ENCODE measurements around the gene FOXO6. TPM values are rescaled to one million over a fixed set of nuclear protein-coding genes. Genes with fewer than 3 reads are reported as not detected.
A peak's percentile ranks its signal among the peaks of the same experiment; 100 is the strongest.

The FOXO6 gene
- total RNA-seq, 1 donor from 2014 or later = 9.9 TPM

DNA sequence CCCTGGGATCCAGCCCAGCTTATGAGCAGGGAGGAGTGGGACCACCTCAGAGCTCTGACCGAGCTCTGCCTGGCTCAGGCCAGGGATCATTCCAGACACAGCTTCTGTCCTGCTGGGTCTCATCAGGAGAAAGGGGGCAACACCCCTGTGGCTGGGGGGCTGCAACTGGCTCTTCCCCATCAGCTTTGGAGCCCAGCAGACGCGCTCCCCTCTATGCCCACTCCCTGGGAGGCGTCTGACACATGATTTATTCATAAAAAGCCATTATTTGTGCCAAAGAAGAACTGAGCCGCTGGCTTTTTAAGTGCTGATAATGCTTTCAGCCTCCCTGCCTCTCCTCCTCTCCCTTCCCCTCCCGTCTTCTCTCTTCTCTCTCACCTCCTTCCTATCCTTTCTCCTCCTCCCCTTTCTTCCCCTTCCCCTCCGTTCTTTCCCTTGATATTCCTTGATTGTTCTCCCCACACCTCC lies 25.0 kb downstream of the FOXO6 start:
- no peak overlapping the region for H3K4me3 Mint-ChIP-seq
- H3K4me1 Mint-ChIP-seq (ENCODE audit: unreplicated experiment) = peaks cover 51% of the 10 kb centered on the region
- TF ChIP-seq, protein P1, sequence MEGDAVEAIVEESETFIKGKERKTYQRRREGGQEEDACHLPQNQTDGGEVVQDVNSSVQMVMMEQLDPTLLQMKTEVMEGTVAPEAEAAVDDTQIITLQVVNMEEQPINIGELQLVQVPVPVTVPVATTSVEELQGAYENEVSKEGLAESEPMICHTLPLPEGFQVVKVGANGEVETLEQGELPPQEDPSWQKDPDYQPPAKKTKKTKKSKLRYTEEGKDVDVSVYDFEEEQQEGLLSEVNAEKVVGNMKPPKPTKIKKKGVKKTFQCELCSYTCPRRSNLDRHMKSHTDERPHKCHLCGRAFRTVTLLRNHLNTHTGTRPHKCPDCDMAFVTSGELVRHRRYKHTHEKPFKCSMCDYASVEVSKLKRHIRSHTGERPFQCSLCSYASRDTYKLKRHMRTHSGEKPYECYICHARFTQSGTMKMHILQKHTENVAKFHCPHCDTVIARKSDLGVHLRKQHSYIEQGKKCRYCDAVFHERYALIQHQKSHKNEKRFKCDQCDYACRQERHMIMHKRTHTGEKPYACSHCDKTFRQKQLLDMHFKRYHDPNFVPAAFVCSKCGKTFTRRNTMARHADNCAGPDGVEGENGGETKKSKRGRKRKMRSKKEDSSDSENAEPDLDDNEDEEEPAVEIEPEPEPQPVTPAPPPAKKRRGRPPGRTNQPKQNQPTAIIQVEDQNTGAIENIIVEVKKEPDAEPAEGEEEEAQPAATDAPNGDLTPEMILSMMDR (conservative IDR thresholded peaks at IDR 0.05) = no peak
- H3K9me3 Mint-ChIP-seq = no peaks in the 10 kb centered on the region
- H3K36me3 Mint-ChIP-seq = peaks cover 10% of the 10 kb centered on the region
- no peak overlapping the region for H3K27ac Mint-ChIP-seq
- peaks cover 38% of the 10 kb centered on the region for H3K27me3 Mint-ChIP-seq
- no peak for DNase-seq (ENCODE audit: extremely low spot score, unreplicated experiment)

DNA sequence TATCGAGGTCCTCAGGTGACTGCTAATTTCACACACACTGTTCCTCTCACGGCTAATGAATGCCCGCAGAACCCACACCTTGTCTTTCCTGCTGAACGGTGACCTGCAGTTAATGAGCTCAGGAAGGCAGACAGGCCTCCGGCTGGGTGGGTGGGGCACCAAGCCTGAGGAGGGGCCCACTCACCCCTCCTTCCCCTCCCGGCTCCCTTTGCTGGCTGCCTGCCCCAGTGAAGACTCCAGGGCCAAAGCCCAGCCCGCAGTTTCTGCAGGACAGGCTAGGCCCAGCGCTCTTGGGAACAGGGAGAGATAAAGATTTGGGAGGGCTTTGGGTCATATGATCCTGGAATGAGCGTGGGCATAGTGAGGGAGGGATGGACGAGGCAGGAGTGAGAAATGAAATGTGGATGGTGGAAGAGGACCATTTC lies 26.4 kb downstream of the FOXO6 start:
- TF ChIP-seq, protein P1 (conservative IDR thresholded peaks at IDR 0.05) = no peak
- Mint-ChIP-seq H3K4me1 (ENCODE audit: unreplicated experiment) (peaks cover 54% of the 10 kb centered on the region), H3K27ac (peak overlapping the region; percentile 74), H3K4me3 (peak overlapping the region; percentile 65), H3K9me3 (no peaks in the 10 kb centered on the region), H3K36me3 (peaks cover 10% of the 10 kb centered on the region), H3K27me3 (peaks cover 35% of the 10 kb centered on the region)
- DNase-seq (ENCODE audit: extremely low spot score, unreplicated experiment) = no peak

DNA sequence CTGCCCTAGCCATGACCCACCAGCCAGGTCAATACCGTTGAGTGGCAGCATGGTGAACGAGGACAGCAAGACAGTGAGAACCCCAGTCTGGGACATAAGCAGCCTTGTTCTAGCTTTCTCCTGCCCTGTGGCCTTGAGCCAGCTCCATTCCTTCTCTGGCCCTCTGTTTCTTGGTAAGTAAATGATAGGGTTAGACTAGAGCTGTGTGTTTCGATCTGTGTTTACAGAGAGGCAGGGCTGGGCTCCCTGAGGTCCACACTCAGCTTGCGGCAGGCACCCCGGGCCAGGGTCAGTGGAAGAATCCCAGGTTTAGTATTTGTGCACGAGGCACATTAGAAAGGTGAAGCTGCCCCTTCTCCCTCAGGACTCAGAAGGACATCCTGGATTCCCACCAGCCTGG lies 27.3 kb downstream of the FOXO6 start:
- no peaks in the 10 kb centered on the region for H3K9me3 Mint-ChIP-seq
- TF ChIP-seq, protein P1 (conservative IDR thresholded peaks at IDR 0.05) = no peak
- peaks cover 27% of the 10 kb centered on the region for H3K27me3 Mint-ChIP-seq
- peaks cover 50% of the 10 kb centered on the region for H3K4me1 Mint-ChIP-seq (ENCODE audit: unreplicated experiment)
- DNase-seq (ENCODE audit: extremely low spot score, unreplicated experiment) = no peak
- no peak overlapping the region for H3K27ac Mint-ChIP-seq
- no peak overlapping the region for H3K4me3 Mint-ChIP-seq
- peaks cover 7% of the 10 kb centered on the region for H3K36me3 Mint-ChIP-seq

DNA sequence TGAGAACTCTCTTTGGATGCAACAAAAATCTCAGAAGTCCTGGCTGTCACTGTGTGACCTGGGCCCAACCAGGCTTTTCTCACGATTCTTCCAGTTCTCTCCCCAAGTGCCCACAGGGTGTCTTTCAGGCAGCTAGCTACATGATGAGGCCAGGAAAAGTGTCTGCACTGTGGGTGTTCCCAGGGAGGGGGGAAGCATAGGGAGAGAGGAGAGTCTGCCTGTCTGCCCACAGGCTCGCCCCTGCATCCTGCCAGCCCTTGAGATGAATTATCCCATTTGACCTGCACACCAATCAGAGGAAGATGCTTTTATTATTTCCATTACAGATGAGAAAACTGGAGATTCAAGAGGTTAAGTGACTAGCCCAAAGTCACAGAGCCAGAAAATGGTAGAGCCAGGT lies 27.8 kb downstream of the FOXO6 start:
- H3K27me3 Mint-ChIP-seq = peaks cover 24% of the 10 kb centered on the region
- DNase-seq (ENCODE audit: extremely low spot score, unreplicated experiment) = no peak
- no peak overlapping the region for H3K27ac Mint-ChIP-seq
- peaks cover 48% of the 10 kb centered on the region for H3K4me1 Mint-ChIP-seq (ENCODE audit: unreplicated experiment)
- H3K36me3 Mint-ChIP-seq = peaks cover 5% of the 10 kb centered on the region
- TF ChIP-seq, protein P1 (conservative IDR thresholded peaks at IDR 0.05) = no peak
- no peaks in the 10 kb centered on the region for H3K9me3 Mint-ChIP-seq
- H3K4me3 Mint-ChIP-seq = no peak overlapping the region

DNA sequence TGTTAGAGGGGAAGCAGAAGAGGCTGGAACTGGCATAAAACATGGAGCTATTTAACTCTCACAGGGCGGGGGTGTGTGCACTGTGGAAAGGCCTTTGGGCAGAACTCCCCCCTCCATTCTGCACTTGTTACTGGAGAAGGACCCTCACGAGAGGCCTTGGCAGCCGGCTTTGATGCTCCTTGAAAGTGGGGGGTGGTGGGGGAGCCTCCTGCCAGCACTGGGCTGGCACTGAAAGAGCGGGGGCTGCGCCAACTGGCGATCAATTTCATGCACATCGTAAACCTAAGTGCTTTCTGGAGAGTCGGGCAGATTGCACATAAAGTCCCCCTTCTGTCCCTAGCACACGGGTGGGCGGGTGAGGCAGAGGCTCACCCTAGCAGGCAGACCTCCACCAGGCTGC lies 28.9 kb downstream of the FOXO6 start:
- DNase-seq (ENCODE audit: extremely low spot score, unreplicated experiment) = no peak
- TF ChIP-seq, protein P1 (conservative IDR thresholded peaks at IDR 0.05) = no peak
- Mint-ChIP-seq H3K9me3 (no peaks in the 10 kb centered on the region), H3K27me3 (peaks cover 23% of the 10 kb centered on the region), H3K4me1 (ENCODE audit: unreplicated experiment) (peaks cover 48% of the 10 kb centered on the region), H3K27ac (no peak overlapping the region), H3K36me3 (no peaks in the 10 kb centered on the region), H3K4me3 (no peak overlapping the region)

DNA sequence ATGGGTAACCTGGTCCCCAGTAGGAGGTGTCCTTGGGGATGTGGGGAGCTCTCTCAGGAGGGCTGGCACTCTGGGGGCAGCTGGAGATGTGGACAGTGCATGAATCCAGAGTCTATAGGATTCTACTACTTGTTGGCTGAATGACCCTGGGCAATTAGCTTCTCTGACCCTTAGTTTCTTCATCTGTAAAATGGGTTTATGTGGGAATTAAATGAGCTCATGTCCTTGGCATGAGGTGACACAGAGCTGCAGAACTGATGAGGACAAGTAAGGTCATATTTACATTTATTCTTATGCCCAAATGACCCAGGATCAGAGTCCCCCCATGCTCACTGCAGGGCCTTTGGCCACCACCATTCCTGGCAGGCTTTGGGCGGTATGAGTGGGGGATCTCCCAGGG lies 29.3 kb downstream of the FOXO6 start:
- peaks cover 22% of the 10 kb centered on the region for H3K27me3 Mint-ChIP-seq

More for the DNA sequence above, 29.3 kb downstream of the FOXO6 start:
- H3K36me3 Mint-ChIP-seq = no peaks in the 10 kb centered on the region
- no peaks in the 10 kb centered on the region for H3K9me3 Mint-ChIP-seq
- no peak for DNase-seq (ENCODE audit: extremely low spot score, unreplicated experiment)
- TF ChIP-seq, protein P1 (conservative IDR thresholded peaks at IDR 0.05) = no peak
- H3K4me1 Mint-ChIP-seq (ENCODE audit: unreplicated experiment) = peaks cover 51% of the 10 kb centered on the region
- no peak overlapping the region for H3K27ac Mint-ChIP-seq
- no peak overlapping the region for H3K4me3 Mint-ChIP-seq
